HuH-7 (cell line): ENCODE results near the gene EHD1.

Experiments used
- DNase-seq: peaks from one replicate; pipeline ENCODE4 v3.0.0; 2011; ENCODE audit warnings: low spot score

Gene EHD1

DNA sequence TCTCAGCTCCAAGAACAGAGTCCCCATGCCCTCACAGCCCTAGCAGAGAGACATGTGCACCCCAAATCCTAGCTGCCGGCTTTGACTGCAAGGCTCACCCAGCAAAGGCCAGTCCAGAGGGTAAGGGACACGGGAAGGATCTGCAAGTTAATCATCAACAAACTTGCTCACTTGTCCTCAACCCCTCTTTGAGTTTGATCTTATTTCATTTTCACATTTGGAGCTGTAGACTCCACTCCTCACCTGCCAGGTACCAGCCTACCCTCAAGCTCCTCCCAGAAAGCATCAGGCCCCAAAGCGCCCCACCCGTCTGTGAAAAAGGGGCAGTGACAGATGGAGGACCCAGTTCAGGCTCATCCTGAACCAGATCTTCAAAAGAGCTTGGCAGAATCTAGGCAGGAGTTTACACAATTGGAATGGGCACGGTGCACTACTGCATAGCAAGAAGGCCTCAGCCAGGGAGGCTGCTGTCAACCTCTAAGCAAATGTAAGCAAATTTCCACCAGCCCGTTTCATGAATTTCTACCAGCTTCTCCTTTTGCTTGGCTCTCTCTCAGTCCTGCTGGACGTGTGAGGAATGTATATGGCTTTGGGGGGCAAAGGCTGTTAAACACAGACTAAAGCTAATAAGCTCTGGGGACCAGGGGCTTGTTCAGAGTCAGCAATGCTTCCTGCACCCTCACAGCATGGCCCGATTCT is 5.5 kb downstream of the EHD1 start:
- DNase-seq, result peak; percentile 60

DNA sequence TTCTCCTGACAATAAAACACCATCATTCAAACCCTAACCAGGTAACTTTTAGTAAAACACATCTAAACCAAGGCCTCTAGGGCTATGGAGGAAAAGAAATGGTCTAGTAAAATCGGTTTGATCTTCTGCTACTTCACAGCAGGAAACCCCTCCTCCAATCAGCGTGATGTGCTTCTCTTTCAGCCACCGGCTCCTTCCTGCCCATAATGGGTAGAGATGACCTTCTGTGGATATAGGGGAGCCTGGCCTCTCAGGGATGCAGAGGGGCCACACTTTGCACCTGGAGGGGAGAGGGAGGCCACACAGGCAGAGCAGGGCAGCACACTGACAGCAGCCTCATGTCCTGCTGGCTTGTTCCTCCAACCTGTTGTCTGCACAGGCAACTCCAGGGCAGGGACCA is 6.9 kb downstream of the EHD1 start:
- DNase-seq, result no peak

DNA sequence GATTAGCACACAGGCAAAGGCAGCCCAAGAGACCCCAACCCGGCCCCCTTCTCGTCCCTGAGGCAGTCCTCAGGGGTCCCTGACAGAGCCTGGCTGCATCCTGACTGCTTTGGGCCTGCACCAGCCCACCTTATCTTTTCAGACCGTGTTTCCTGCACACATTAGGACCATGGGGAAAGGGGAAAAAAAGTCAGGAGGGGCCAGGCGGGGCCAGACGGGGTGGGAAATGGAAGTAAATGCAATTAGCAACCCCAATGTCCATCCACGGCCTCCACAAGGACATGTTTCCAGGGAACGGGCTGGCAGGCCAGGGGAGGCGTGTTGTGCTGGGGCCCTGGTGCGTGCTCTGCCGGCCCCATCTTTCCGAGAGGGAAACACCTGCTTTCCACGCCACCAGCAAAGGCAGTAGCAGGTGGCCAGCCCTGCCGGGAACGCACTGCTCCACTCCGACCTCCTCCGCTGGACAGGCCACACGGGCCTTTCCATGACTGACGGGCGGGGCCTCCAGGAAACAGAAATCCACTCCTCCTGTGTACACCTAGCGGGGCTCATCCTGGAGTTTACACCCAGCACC is 7.4 kb downstream of the EHD1 start:
- DNase-seq, result no peak

DNA sequence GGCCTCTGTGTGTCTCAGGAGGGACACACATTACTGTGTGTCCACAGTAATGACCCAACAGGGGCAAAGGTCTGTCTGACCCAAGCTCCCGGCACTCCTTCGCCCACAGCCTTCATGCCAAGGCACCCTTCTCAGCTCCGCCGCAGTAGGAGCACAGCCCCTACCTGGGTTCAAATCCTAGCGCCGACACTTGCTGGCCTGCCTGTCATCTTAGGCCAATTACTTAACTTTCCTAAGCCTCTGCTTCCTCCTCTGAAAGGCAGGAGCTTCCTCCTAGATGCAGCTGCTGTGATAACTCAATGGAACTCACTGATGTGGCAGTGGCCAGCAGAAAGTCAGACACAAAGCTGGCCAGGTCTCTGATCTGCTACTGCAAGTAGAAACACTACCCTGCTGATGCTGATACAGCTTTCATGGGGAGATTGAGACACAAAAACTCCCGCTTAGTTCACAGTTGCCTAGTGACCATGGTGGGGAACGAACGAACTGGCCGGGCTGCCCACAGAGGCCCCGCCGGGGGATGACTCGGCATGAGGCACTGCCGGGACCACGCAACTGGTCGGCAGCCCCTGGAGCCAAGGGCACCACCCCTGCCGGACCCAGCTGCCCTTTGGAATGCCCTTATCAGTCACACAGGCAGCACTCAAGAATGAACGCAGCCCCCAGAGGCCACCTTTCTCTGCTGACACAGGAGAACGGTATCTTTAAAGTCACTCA is 8.1 kb downstream of the EHD1 start:
- DNase-seq, result peak; percentile 60

DNA sequence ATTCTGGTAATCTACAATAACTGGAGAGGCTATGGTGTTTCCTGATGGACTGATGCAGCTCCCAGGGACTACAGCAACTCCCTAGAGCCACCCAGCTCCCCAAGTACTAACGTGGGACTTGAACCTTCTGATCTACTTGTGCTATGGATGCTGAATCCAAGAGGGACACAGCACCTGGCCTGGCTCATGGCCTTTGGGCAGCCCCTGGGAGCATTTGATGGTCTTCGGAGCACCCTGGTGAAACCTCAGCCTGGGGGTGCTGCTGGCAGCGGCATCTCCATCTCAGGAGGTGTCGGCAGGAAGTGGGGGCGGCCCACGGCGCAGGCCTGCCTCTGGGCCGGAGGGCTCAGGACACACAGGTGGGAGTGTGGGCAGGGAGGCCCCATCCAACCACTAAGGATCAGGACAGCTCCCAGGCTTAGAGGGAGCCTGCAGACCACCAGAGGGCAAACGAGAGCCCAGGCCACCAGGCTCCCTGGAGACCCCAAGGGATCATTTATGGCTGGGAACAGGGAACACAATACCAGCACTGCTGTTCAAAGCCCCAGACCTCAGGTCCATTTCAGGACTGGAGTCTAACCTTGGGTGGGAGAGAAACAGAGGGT is 8.7 kb downstream of the EHD1 start:
- no peak for DNase-seq

DNA sequence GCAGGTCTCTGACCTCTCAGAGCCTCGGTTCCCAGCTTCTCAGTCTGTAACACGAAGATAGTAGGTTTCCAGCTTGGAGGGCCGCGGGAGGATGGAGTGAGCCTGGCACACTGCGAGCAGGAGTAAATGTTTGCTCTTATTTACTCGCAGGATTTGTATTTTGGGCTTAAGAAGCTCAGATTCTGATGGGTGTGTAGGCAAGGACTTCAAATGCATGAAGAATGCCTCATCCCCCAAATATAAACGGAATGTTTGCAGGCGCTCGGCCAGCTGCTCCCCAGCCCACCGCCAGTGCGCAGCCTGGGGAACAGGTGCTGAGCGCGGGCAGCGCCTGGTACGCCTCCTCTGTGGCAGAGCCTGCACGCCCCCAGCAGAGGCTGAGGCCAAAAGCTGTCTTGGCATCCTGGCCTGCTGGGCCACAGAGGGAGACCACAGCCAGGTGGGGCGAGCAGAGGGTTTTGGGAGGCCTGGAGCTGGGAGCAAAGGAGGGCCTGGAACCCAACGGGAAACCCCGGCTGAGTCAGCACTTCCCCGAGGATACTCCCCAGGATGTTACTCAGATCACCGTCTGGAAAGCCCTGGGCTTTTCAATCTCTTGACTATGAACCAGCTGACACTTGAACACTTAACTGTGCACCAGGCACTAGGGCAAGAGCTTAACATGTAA is 9.4 kb downstream of the EHD1 start:
- no peak for DNase-seq

DNA sequence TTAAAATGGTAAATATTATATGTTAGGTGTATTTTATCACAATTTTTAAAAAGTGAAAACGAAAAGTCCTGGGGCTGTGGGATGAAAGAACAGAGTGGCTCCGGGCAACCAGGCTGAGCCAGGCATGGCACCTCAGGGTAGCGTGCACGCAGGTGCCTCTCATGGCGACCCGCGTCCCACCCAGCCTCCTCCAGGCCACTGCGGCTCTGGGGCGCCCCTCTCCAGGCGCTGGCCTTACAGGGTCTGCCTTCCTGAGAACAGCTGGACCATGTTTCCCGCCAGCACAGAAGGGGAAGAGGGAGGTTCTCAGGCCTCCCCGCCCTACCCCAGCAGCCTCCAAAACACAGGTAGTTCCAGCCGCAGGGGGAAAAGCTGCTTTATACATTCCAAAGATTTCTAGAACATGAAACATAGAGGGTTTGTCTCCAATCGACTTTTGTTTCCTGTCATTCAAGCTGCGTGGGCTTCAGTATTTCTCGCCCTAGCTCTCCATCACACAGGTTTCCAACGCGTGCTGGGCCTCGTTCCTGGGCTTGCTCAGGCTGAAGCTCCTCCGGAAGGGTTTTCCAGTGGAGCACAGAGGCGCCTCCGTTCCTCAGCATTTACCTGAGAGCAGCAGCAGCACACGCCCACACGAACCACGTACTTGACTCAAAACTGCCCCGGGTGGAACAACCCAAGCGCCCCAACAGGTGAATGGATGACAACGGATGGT is 10.5 kb downstream of the EHD1 start:
- no peak for DNase-seq

DNA sequence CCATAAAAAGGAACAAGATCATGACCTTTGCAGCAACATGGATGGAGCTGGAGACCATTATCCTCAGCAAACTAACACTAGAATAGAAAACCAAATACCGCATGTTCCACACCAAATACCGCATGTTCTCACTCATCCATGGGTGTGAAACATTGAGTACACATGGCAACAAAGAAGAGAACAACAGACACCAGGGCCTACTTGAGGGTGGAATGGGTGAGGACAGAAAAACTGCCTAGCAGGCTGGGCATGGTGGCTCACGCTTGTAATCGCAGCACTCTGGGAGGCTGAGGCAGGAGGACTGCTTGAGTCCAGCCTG is 12.3 kb downstream of the EHD1 start:
- DNase-seq, result no peak

DNA sequence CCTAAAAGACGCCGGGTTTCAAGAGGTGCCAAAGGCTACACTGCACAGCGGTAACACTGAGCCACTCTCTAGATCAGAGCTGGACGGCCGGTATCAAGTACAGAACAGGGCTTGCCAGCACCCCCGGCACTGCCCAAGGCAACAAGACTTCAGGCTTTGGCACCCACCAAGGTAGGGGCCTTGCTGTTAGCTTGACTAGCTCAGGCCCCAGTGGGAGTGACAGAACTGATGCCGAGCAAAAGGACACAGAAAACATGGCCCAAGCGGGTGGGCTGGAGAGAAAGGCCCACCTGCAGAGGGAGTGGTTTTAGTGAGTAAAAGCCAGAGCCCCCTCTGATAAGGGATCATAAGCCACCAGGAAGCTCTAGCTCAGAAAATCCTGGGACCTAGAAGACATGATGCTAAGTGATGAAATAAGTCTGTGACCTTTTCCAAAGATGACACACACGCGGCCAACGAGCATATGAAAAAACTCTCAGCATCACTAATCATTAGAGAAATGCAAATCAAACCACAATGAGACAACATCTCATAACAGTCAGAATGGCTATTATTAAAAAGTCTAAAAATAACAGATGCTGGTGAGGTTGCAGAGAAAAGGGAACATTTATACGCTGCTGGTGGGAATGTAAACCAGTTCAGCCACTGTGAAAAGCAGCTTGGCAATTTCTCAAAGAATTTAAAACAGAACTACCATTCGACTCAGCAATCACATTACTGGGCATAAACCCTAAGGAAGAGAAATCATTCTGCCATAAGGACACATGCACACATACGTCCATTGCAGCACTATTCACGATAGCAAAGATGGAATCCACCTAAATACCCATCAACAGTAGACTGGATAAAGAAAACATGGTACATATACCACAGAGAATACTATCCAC is 12.9 kb downstream of the EHD1 start:
- DNase-seq, result no peak

DNA sequence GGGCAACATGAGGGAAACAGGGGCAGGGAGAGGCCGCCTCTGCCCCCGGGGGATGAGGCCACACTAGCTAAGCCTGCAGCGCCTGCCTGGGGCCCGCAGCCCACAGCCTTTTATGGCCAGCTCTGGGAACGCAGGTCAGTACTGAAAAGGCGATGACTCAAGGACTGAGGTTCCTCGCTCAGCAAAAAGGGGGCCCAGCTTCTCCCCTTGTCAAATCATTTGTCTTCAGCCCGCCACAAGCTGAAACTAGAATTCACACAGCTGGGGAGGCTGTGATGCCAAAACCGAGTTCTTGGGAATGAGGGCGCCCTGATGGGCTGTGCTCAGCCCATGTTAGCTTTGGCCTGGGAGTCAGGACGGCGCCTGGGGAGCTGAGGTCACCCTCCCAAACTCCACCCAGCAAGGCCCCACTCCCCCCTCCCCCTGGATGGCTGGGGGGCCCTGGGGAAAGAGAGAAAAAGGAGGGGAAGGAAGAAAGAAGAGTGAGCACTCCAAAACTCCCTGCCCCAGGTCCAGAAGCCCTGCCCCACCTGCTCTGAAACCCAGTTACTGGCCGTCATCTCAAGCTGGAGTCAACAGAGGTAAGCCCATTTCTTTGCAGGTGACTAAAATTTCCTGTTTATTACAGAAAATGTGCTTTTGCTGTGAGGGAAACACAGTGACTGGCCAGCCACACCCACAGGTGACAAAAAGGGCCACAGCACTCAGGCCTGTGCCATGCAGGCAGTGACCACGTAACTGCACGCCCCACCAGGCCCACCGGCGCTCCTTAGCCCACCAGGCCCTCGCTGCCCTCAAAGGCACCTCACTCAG is 13.7 kb downstream of the EHD1 start:
- DNase-seq, result no peak

DNA sequence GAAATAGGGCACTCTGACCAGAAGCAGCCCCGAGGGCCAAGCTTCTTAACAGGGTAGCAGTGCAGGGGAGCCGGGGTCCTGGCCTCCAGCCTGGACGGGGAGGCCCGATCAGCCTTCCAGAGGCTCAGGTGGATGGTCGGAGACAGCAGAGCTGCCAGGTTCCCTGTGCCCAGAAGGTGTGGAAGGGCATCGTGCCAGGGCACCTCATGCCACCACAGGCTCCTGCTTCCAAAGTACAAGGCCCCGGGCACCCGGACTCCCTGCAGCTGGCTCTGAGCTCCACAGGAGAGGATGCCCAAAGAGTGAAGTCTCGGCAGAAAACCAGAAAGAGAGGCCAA is 14.3 kb downstream of the EHD1 start:
- DNase-seq, result no peak

DNA sequence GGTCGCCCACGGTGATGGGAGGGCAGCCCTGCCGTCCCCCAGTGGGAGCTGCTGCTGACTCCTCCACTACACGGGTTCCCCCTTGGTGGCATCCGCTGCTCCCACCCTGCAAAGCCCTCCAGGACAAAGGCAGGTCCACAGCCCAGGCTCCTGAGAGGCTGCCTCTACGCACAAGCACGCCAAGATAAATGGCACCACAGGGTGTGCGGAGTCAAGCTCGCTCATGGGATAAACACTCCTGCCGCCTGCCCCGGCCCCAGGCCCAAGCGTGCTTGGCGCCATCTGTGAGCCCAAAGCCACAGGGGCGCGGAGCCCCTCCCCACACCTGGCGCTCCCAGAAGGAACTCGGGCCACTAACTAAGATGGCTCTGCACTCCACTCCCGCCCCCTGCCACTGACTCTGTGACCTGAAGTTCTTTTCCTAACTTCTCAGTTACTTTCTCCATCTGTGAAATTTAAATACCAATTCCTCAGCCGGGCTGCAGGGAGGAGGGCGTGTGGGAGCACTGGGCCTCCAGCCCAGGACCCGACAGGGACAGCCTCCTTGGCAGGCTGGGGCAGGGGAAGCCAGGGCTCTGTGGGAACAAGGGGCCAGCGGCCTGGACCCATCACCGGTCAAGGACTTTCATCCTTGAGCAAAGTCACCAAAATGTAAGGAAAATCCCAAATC is 14.9 kb downstream of the EHD1 start:
- DNase-seq, result no peak

DNA sequence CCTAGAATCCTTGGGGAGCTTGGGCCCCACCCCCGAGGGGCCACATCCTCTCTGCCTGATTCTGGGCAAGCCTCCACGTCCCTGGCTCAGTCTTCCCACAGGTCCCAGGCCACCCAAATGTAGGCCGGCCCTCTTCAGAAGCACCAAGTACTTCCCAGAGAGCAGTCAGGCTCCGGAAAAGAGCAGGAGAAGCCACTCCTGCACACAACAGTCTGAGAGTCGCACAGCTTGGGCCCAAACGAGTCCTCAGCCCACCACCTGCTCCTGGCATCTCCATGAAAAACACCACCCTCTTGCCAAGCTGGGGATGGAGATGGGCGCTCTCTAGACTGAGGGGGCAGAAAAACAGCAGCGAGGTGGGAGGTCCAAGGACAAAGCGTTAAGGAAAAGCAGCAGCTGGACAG is 15.4 kb downstream of the EHD1 start:
- no peak for DNase-seq

DNA sequence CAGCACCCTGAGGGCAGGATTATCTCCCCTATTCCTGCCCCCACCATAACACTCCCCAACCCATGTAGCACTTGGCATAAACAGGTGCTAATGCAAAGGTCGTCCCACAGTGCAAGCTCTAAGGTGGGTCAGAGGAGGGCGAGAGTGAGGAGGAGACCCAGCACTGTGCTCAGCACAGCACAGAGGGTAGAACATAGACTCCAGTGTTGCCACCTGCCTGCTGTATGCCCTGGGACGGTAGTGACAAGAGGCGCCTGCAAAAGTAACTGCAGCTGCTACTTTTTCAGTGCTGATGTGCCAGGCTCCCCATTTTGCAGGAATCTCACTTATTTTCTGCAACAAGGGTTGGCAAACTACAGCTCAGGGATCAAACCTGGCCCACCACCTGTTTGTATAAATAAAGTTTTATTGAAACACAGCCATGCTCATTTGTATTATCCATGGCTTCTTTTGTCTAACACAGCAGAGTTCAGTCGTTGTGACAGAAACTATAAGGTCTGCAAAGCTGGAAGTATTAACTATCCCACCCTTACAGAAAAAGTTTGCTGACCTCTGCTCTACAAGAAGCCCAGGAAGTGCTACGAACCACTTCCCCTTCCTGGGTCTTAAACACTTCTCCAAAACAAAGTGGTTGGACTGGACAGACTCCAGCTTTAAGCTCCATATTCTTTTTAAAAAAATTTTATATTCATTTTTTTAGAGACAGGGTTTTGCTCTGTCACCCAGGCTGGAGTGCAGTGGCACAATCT is 17.0 kb downstream of the EHD1 start:
- DNase-seq, result no peak

DNA sequence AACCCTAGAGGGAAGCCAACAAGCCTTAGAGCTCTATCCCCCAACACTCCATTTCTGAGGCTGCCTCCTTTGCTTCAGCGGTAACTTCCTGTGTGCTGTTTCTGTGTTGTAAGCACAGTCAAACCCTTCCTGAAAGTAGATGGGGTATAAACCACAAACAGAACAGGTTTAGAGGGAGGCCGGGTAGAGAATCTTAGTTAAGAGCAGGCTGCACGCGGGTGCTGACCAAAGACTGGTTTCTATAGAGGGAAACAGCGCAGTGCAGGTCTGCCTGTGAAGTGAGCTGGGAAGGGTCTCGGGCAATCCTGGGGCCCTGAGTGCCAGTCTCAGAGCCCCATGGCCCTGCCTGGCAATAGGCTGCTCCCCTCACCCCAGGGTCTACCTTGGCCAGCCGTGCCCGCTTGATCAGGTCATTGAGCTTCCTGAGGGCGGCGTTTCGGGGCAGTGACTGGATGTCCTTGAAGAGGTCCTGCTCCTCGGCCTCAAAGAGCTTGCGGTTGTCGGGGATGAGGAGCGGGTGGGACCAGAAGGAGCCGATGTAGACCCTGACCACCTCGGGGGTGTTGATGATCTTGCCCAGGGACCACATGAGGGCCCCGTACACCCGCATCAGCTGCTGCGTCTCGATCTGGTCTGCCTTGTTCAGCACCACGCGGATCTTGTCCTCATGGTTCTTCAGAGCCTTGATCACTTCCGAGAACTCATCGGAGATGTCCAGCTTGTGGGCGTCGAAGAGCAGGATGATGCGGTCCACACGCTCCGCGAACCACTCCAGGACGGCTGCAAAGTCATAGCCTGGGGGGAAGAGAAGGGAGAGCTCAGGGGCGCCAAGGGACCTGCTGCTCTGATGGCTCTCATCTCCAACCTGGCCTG is 18.6 kb downstream of the EHD1 start:
- no peak for DNase-seq

DNA sequence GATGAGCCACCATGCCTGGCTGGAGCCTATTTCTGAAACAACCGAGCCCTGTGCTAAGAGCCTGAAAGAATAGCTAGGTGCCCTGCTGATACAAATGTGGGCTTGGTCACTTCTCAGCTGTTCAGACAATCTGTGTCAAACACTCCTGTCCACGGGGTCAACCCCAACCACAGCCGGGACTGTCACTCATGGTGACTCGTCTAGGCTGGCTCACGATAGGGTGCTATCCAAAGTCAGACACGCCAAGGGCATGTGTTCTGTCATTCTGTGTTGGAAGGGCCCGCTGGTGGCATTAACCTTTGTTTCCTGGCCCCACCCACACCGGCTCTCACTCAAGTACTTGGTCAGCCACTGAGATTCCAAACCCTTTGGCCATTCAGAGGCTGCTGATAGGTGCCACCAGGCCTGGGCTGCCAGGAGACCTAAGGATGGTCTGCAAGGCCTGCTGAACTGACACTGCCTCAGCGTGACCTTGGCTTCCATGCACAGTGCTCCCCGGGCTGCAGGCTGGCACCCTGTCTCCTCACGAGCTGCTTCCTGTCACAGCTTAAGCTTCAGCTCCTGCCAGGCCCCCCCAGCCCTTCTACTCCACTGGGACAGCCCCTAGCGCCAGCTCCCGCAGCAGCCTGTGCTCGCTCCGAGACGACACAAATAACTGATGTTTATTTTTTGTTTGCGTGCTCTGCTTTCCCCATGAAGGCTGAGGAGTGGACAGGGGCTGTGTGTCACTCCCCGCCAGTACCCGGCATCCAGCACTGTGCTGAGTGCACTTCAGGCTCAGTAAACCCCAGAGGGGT is 19.8 kb downstream of the EHD1 start:
- no peak for DNase-seq

DNA sequence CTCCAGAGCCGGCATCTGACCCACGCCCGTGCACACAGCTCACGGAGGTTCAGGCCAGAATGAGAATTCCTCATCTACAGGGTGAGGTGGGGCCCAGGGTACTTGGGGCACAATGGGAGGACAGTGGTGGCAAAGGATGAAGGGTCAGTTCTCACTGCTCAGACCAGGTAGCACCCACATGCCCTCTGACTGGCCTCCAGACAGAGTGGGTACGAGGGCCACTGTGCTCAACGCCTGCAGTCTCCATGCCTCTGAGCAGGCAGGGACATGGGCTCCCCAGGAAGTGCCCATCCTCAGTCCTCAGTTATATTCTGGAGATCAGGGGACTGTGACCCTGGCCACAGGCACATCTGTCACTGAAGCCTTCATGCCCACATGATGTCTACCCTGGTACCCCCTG is 20.9 kb downstream of the EHD1 start:
- DNase-seq, result no peak
